HG03469 (cell line): Measurements from ENCODE around the gene MMP2.

Source experiments
- ATAC-seq: cut with Tn5 transposase; IDR thresholded peaks from one replicate; pipeline ENCODE4 v1.9.1; 2021; ENCODE audit warnings: mild to moderate bottlenecking, moderate library complexity, moderate number of reproducible peaks; ENCODE audit not compliant: unreplicated experiment

Gene MMP2

DNA sequence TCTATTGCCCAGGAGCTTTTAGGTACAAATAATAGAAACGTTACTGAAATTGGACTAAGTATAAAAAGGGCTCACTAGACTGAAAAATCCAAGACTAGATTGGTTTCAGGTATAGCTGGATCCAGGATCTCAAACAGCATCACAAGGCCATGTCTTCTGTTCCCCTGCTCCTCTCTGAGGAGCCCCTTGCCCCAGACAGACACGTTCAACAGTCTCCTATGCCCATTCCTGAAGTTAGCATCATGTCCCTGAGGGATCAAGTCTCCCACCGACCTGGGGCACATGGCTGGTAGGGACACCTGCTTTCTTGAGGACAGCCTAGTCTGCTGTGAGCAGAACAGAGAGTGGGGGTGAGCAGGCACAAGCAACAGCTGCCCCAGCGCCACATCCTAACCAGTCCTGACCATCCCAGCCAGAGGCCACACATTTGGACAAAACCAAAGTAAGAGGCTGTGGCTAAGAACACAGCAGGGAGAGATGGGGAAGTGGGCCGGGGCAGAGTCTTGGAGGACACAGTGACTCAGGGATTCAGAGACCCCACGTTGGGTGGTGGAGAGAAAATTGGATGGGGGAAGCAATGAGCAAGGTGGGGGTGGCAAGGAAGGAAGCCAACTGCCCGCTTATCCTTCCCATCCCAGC, 10.5 kb upstream of the MMP2 start:
- ATAC-seq, result no peak

DNA sequence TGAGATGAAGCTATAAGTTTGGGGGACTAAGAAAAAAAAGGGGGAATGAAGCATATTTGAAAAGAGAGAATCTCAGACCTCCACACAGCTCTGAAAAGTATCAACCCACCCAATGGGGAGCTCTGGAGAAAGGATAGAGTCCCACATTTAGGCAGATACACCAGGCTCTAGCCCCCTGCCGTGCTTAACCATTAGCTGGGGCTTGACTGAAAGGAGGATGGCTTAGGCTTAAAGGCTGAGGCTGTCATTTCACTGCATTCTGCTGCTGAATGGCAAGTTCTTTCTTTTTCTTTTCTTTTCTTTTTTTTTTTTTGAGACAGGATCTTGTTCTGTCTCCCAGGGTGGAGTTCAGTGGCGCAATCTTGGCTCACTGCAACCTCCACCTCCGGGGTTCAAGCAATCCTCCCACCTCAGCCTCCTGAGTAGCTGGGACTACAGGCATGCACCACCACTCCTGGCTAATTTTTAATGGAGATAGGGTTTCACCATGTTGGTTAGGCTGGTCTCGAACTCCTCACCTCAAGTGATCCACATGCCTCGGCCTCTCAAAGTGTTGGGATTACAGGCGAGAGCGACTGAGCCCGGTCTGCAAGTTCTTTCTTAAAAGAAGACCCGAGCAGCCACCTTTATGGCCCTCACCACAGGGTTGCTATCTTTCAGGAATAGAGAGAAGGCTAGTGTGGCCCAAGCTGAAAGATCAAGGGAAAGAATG, 9.0 kb upstream of the MMP2 start:
- ATAC-seq, result no peak

DNA sequence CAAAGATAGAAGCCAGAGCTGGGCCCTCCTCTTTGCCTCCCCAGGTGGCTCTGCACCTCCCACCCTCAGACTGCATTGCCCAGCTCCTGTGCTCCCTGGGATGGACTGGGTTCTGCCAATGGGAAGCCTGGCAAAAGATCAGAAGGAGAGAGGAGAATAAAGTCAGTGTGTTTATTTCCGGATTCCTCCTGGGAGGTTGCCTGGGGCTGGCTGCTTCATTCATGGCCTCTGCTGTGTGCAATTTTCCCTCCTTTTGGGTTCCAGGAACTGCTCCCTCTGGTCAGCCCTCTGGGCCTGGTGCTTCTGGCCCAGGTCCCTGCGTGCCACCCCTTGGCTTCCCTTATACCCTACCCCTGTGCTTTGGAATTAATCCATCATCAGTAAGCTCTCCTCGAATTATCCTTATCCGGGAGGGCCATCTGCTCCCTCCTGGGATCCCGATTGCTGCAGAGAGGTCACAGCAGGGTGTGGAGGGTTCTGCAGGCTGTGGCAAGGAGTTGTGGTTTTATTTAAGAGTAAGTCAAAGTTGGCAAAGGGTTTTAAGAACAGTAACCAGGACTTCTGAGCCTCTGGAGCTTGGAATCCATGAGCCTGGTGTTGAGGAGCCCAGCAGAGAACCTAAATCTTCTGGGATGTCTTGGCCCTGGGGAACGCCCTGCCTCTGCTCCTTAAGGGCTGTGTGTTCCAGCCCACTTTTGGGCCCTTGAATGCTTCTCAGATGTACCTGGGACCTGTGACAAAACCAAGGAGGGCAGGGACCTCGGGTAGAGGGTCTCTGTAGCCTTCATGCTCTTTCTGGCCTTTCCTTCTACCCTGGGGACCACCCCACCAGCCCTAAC, 8.2 kb upstream of the MMP2 start:
- no peak for ATAC-seq

DNA sequence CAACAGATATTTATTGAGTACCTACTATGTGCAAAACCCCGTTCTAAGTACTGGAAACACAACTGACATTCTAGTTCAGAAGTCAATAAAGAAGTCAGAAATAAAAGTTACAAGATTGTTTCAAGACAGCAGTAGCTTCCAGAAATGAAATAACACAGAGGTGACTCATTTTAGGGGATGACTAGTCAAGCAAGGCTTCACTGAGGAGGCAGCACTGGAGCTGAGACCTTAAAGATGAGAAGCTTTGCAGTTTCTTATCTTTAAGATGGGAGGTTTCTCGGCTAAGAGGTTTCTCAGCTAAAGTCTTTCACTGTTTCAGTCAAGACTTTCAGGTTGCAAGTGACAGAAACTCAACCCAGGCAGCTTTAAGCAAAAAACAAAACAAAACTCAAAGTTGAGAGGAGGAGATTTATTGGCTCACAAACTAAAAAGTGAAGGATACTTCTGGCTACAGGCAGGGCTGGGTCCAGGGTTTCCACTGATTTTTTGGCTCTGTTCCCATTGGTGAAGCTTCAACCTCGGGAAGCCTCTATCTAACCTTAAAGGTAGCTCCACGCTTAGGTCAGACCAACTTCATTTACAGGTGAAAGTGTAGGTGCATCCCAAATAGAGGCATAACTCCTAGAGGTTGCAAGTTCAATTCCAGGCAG, 7.4 kb upstream of the MMP2 start:
- peak; percentile 82 for ATAC-seq

DNA sequence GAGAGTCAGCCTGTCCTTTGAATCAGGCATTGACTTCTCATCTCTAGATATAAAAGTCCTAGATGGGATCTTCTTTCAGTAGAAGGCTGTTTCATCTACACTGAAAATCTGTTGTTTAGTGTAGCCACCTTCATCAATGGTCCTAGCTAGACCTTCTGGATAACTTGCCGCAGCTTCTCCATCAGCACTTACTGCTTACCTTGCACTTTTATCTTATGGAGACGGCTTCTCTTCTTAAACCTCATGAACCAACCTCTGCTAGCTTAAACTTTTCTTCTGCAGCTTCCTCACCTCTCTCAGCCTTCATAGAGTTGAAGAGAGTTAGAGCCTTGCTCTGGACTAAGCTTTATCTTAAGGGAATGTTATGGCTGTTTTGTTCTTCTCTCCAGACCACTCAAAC, 5.4 kb upstream of the MMP2 start:
- ATAC-seq, result no peak

DNA sequence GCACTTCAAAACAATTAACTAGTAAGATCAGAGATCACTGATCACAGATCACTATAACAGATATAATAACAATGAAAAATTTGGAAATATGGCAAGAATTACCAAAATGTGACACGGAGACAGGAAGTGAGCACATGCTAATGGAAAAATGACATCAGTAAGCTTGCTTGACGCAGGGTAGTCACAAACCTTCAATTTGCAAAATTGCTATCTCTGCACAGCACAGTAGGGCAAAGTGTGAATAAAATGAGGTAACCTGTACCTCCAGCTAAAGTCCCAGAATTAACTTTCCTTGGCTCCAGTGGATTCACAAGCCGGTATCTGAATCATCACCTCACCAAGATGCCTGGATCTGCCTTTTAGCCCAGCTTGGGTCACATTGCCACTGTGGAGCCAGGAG, 4.2 kb upstream of the MMP2 start:
- ATAC-seq, result no peak

DNA sequence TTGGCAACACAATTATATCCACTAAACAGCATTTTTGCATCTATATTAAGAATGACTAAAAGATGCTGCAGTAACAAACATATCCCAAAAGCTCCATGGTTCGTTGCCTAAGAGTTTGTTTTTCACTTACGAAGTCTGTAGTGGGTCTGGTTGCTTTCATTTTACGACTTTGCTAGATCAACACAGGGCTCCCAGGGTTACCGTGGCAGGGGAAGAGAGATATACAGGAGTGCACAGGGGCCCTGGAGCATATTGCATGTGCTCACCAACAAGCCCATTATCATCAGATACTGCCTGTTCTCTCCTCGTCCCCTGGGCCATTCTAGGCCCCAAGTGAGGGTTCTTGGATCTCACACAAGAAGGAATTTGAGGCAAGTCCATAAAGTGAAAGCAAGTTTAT, 3.1 kb upstream of the MMP2 start:
- ATAC-seq, result no peak

DNA sequence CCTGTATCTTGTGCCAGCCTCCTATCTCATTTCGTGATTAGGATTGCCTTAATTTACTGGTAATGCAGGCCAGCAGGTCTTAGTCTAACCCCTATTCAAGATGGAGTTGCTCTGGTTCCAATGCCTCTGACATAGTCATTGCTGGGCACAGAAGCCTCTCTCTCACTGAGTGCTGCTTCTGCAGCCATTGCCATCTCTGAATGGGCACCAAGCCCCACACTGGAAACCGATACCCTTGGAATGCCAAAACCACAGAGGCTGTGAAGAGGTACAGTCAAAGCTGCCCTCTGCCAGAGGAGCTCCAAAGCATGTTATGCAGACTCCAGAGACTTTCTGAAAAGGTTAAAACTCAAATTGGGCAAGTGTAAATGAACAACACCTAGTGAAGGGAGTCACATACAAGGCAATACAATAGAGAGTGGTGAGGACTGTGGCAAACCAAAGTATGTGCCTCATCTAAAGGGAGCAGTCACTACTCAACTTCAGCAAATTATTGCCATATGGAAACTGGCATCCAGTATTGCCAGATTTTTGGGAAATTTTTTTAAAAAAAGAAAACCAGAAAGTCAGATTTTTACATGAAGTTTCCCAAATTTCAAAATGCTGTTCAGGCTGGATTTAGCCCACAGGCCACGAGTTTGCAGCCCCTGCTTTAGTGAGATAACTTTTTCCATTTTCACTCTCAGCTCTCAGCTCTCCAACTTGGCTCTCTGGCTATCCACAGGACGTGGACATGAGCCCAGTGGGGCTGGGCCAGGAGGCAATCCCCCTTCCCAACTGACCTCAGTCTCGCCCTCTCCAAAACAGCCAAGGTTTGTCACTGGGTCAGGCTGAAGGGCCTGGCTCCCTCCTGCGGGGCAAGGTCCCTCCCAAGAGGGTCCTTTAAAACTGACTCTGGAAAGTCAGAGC, 2.1 kb upstream of the MMP2 start:
- no peak for ATAC-seq

DNA sequence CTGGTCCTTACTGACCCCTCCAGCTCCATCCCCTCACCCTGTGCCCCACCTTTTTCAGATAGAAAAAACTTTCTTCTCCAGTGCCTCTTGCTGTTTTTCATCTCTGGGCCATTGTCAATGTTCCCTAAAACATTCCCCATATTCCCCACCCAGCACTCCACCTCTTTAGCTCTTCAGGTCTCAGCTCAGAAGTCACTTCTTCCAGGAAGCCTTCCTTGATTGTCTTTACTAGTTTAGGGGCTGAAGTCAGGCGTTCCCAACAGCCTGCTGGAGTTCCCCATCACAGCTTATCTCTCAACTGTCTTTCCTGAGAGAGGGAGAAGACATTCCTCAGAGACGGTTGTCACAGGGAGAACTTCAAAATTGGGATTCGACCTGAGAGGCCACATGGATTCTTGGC, 1.3 kb upstream of the MMP2 start:
- no peak for ATAC-seq

DNA sequence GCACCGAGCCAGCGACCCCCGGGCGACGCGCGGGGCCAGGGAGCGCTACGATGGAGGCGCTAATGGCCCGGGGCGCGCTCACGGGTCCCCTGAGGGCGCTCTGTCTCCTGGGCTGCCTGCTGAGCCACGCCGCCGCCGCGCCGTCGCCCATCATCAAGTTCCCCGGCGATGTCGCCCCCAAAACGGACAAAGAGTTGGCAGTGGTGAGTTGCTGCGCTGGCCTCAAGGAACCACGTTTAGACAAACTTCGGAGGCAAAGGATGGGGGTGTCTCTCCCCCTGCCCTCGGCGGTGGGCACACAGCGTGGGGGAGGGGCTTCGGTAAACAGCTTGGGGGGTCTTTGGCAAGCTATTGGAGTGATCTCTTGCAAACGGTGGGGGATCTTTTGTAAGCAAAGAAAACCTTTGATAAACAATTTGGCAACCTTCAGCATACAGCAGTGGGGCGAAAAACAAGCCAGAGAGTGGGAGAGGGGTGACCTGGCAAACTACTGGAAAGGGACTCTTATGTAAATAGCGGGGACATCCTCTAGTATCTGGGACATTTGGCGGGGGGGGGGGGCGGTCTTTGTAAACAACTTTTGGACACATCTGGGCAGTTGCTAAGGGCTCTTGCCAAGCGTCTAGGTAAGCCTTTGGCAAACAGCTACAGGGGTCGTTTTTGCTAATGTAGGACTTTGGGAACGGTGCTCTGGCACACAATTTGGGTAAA, 587 bp downstream of the MMP2 start:
- no peak for ATAC-seq

DNA sequence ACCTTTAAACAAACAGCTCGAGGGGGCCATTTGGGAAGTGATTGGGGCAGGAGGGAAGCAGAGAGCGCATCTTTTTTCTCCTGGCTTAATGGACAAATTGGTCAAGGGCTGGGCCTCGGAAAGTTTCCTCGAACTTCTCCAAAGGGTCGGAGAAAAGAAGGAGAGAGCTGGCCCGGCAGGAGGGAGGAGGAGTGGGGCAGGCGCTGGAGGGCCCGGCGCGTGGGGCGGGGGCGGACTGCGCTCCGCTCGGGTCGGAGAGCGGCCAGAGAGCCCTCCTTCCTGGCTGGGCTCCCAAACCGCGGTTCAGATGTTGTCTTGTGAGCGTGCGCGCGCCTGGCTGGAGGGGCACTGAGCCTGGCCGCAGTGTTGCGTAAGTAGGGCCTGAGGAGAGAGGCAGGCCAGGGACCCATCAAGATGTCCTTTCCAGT, 1.2 kb downstream of the MMP2 start:
- no peak for ATAC-seq

DNA sequence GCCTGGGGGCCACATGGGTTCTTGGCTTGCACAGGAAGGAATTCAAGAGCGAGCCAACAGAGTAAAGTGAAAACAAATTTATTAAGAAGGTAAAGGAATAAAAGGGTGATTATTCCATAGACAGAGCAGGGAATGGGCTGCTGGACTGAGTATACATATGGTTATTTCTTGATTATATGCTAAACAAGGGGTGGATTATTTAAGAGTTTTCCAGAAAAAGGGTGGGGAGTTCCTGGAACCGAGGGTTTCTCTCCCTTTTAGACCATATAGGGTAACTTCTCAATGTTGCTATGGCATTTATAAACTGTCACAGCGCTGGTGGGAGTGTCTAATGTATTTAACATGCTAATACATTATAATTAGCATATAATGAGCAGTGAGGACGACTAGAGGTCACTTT, 2.0 kb downstream of the MMP2 start:
- no peak for ATAC-seq

DNA sequence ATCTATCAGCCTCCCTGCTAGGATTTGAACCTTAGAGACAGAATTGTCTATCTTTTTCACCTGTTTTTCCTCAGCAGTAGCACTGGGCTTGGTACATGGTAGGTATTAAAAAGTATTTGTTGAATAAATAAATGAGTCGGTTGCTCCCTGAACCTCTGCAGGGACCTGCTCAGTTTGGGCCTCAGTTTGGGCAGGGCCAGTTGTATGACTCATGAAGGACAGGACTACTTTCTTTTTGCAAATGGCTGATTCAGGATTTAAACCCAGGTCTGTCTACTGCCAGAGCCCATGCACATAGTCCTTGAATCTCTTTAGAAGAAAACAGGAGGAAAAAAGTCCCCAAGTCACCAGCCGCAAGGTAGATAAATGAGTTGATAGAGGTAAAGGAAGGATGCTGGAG, 3.1 kb downstream of the MMP2 start:
- no peak for ATAC-seq

DNA sequence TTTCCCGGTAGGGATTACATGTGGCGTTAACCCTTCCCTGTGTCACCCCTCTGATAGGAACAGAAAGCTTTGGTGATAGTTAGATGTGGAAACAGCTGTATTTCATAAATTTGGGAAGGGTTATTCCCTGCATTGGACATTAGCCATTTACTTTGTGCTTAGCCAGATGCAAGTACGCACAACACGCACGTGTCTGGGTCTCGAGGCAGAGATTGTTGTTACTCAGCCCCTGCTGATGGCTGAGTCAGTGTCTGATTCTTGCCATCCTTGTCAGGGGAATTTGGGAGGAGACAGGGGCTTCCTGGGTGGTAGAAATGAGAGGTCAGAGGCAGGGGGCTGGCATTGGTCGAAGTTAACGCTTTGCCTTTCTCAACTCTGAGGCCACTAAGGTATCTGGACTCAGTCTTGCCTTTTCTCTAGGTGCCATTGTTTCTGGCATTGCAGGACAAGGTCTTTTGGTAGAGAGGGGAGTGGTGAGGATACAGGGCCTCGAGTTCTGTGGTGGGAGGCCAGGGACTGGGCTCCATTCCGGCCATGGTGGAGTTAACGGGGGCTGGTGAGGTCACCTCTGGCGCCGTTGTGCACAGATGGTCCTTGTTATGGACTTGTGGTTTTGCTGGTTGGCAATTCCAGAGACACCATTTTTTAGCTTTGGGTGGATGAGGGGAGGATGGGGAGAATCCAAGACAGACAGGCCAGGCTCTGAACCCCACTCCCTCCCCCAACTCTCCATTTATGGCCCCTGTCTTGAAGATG, 8.2 kb downstream of the MMP2 start:
- ATAC-seq, result no peak

DNA sequence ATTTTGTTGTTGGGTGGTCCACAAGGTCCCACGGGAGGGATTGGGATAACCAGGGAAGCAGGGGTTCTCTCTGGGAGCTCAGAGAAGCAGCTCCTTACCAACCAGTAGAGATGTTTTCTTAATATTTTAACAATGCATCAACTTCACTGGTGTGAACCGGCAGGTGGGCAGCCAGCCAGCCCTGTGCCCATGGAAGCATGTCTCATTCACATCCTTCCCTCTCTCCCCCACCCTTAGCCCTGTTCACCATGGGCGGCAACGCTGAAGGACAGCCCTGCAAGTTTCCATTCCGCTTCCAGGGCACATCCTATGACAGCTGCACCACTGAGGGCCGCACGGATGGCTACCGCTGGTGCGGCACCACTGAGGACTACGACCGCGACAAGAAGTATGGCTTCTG, 9.3 kb downstream of the MMP2 start:
- no peak for ATAC-seq

DNA sequence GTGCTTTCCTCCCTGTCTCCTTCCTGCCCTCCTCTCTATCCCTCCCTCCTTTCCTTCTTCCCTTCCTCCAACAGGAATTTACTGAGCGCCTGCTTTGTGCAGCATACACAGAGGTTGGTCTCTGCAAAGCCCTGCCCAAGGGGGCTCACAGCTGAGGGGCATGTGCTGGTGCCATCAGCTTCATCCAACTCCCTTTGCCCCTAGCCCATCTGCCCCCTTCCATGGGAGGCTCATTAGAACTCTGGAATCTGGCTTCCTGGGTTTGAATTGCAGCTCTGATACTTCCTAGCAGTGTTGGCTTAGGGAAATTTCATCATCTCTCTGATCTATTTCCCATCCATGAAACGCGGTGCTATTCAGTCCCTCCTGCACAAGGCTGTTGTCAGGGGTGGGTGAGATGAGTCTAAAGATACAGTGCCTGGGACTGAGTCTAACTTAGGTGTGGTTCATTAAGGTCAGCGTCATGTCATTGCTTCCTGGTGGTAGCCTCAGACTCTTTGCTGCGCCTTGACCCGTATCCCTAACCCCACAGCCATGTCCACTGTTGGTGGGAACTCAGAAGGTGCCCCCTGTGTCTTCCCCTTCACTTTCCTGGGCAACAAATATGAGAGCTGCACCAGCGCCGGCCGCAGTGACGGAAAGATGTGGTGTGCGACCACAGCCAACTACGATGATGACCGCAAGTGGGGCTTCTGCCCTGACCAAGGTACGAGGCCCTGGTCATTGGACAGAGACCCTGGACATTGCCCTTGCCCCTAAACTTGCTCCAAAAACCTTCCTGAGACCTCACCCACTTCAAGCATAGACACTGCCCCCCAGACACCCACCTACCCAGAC, 10.3 kb downstream of the MMP2 start:
- no peak for ATAC-seq

DNA sequence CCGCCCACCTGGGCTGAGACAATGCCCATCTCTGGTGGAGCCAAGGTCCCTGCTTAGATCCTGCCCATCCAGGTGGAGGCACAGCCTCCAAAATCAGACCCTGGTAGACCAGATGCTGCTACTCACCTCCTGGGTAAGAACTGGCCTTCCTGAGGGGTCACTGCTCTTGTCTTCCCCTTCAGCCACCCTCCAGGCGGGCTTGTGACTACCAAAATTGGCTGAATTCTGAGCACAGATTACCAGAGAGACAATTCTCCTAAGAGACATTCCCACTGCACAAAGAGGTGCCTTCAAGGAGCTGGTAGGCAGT, 10.9 kb downstream of the MMP2 start:
- no peak for ATAC-seq

DNA sequence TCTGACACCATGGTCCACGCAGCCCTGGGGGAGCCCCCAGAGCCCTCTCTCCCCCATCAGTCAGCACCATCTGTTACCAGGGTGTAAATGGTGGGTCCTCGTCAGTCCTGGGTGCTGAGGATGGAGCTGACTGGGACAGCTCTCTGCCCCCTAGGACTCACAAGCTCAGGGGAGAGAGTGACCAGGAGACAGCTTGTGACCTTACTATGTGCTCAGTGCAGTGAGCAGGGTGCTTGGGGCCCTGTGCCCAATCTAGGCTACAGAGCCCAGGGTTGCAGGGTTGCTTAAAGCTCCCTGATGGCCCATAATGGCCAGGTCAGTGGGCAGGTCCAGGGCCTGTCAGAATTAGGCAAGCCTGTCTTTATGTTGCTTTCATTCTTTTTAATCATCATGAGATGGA, 11.3 kb downstream of the MMP2 start:
- no peak for ATAC-seq
